Osteoblast (primary cell): ENCODE data around the gene IL22RA1. TPM values are rescaled to one million over a fixed set of nuclear protein-coding genes. Genes with fewer than 3 reads are reported as not detected.

Source experiments
- DNase-seq: peaks from one replicate; pipeline ENCODE4 v3.0.0; 2011; ENCODE audit warnings: low spot score, mixed read lengths; ENCODE audit not compliant: insufficient read length; ENCODE audit errors: missing footprints
- H2AFZ ChIP-seq: 2 replicates; pipeline ENCODE4 v1.6.0; 2011; ENCODE audit warnings: mild to moderate bottlenecking, low read length
- H3K27ac ChIP-seq: 2 replicates; pipeline ENCODE4 v1.5.1; 2011; ENCODE audit warnings: mild to moderate bottlenecking, low read depth, low read length, moderate library complexity
- H3K27me3 ChIP-seq: 2 replicates; pipeline ENCODE4 v1.6.0; 2012; ENCODE audit warnings: mild to moderate bottlenecking, control low read depth, inconsistent platforms, low read length, moderate library complexity; ENCODE audit not compliant: insufficient read depth
- H3K36me3 ChIP-seq: 2 replicates; pipeline ENCODE4 v1.5.1; 2011; ENCODE audit warnings: mild to moderate bottlenecking, low read length, control low read depth, moderate library complexity; ENCODE audit not compliant: insufficient read depth
- H3K4me1 ChIP-seq: 2 replicates; pipeline ENCODE4 v1.5.1; 2011; ENCODE audit warnings: mild to moderate bottlenecking, low read length, control low read depth, moderate library complexity; ENCODE audit not compliant: insufficient read depth
- H3K4me2 ChIP-seq: 2 replicates; pipeline ENCODE4 v1.6.0; 2011; ENCODE audit warnings: mild to moderate bottlenecking, low read length; ENCODE audit not compliant: insufficient read depth
- H3K4me3 ChIP-seq: fragments of 200-600 bp; sonication (generic); 3 replicates; pipeline ENCODE4 v1.5.1; 2012; ENCODE audit warnings: mild to moderate bottlenecking, low read length, inconsistent platforms; ENCODE audit not compliant: insufficient read depth
- H3K79me2 ChIP-seq: 2 replicates; pipeline ENCODE4 v1.6.0; 2012; ENCODE audit warnings: mild to moderate bottlenecking, low read length, control low read depth, inconsistent platforms; ENCODE audit not compliant: insufficient read depth
- H3K9me3 ChIP-seq: 2 replicates; pipeline ENCODE4 v1.5.1; 2011; ENCODE audit warnings: low read depth, low read length, control low read depth
- H4K20me1 ChIP-seq: 2 replicates; pipeline ENCODE4 v1.6.0; 2012; ENCODE audit warnings: mild to moderate bottlenecking, low read length, control low read depth; ENCODE audit not compliant: insufficient read depth
- total RNA-seq: library from RNA; depleted of rRNA; stranded (reverse); fragments of >200 nt; gene quantifications from 2 replicates; pipeline ENCODE4 v1.2.3, GENCODE V29; 2012
- TF ChIP-seq, protein P1 (sequence below): IDR thresholded peaks from 2 replicates; pipeline ENCODE4 v1.5.1; 2011; ENCODE audit warnings: mild to moderate bottlenecking, low read depth, low read length, moderate library complexity; ENCODE audit errors: extremely low read depth

The IL22RA1 gene
- total RNA-seq, 1 donor, result under 0.01 TPM

GRCh38 chr1:24097663-24098062 lies 45.3 kb downstream of the IL22RA1 start:
- H3K9me3 ChIP-seq, result no peaks in the 10 kb centered on the region
- TF ChIP-seq, protein P1, sequence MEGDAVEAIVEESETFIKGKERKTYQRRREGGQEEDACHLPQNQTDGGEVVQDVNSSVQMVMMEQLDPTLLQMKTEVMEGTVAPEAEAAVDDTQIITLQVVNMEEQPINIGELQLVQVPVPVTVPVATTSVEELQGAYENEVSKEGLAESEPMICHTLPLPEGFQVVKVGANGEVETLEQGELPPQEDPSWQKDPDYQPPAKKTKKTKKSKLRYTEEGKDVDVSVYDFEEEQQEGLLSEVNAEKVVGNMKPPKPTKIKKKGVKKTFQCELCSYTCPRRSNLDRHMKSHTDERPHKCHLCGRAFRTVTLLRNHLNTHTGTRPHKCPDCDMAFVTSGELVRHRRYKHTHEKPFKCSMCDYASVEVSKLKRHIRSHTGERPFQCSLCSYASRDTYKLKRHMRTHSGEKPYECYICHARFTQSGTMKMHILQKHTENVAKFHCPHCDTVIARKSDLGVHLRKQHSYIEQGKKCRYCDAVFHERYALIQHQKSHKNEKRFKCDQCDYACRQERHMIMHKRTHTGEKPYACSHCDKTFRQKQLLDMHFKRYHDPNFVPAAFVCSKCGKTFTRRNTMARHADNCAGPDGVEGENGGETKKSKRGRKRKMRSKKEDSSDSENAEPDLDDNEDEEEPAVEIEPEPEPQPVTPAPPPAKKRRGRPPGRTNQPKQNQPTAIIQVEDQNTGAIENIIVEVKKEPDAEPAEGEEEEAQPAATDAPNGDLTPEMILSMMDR, result no peak
- no peak overlapping the region for H3K4me2 ChIP-seq
- H3K4me3 ChIP-seq, result no peak overlapping the region
- H3K4me1 ChIP-seq, result no peaks in the 10 kb centered on the region
- no peaks in the 10 kb centered on the region for H3K79me2 ChIP-seq
- no peak for DNase-seq
- no peaks in the 10 kb centered on the region for H3K36me3 ChIP-seq
- peaks cover 15% of the 10 kb centered on the region for H3K27me3 ChIP-seq
- H3K27ac ChIP-seq, result no peak overlapping the region
- no peaks in the 10 kb centered on the region for H4K20me1 ChIP-seq
- no peak overlapping the region for H2AFZ ChIP-seq

- Histone ChIP-seq H4K20me1 (no peaks in the 10 kb centered on the region), H2AFZ (no peak overlapping the region), H3K36me3 (no peaks in the 10 kb centered on the region), H3K9me3 (no peaks in the 10 kb centered on the region), H3K27ac (no peak overlapping the region), H3K4me2 (no peak overlapping the region), H3K27me3 (peaks cover 15% of the 10 kb centered on the region), H3K79me2 (no peaks in the 10 kb centered on the region), H3K4me1 (no peaks in the 10 kb centered on the region), H3K4me3 (no peak overlapping the region)
- DNase-seq, result no peak
- TF ChIP-seq, protein P1, result no peak
Observed at GRCh38 chr1:24096739-24097103, 46.2 kb downstream of the IL22RA1 start.

DNA sequence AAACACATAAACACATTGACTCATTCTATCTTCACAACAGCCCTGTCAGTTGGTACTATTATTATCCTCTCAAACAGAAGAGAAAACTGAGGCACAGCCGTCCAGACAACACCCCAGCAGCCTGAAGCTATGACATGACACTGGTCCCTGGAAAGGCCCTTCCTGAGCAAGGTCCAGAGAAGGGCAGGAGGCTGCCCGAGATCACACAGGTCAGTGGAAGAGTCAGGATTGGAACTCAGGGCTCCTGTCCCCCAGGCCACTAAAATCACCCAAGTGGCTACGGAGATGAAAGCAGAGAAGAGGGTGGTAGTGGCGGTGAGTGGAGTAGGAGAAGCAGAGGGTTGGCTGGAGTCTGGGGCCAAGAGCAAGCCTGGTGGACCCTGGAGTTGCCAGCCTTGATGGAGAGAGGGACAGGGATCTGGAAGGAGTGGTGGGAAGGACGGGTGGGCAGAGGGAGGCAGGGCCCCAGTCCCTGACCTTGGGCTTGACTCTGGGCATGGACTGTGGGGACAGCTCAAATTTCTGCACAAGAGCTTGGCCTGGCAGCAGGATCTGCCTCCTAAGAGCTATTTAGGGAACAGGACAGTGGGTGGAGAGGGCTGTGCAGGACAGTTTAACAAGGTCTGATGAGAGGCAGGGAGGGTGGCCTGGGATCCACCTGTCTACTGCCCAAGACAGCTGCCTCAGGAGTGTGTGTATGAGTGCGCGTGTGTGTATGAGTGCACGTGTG lies 46.8 kb downstream of the IL22RA1 start:
- H3K79me2 ChIP-seq, result no peaks in the 10 kb centered on the region
- H4K20me1 ChIP-seq, result no peaks in the 10 kb centered on the region
- DNase-seq, result peak; percentile 77
- TF ChIP-seq, protein P1, result no peak
- H2AFZ ChIP-seq, result no peak overlapping the region
- H3K27me3 ChIP-seq, result peaks cover 15% of the 10 kb centered on the region
- no peak overlapping the region for H3K4me3 ChIP-seq
- no peaks in the 10 kb centered on the region for H3K36me3 ChIP-seq
- no peak overlapping the region for H3K4me2 ChIP-seq
- no peak overlapping the region for H3K27ac ChIP-seq
- H3K9me3 ChIP-seq, result no peaks in the 10 kb centered on the region
- no peaks in the 10 kb centered on the region for H3K4me1 ChIP-seq

DNA sequence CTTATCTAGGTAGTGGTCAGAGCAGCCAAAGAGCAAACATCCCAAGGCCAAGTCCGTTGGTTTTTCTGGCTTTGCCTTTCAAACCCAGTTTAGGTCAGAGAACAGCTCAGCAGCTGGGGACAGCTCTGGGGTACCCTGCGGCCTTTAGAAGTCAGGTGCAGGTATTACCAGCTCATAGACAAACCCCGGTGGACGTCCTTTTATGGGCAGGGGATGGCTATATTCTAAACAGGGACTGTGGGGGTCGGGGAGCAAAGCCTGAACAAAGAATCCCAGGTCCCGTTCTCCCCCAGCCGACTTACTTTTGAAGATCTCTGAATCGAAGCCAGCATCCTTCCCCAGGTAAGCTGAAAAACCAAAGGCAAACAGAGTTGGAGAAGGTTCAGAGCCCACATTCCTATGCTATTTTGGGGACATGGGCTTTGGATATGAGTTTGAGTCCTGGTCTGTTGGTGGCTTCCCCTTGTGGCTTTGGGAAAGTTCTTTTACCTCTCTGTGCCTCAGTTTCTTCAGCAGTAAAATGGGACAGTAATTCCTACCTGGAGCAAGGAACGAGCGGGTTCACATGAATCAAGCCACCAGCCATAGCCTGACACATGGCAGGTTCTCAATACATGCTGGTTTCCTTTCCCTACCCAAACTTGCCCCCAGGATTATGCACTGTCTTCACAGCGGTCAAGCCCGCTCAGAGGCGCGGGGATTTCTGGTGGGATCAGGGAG lies 47.6 kb downstream of the IL22RA1 start:
- DNase-seq, result no peak

More for the DNA sequence above, 47.6 kb downstream of the IL22RA1 start:
- no peaks in the 10 kb centered on the region for H3K79me2 ChIP-seq
- no peaks in the 10 kb centered on the region for H4K20me1 ChIP-seq
- H3K4me3 ChIP-seq, result no peak overlapping the region
- no peaks in the 10 kb centered on the region for H3K9me3 ChIP-seq
- no peaks in the 10 kb centered on the region for H3K36me3 ChIP-seq
- H3K27me3 ChIP-seq, result peaks cover 15% of the 10 kb centered on the region
- no peak overlapping the region for H2AFZ ChIP-seq
- H3K4me1 ChIP-seq, result no peaks in the 10 kb centered on the region
- TF ChIP-seq, protein P1, result no peak
- no peak overlapping the region for H3K27ac ChIP-seq
- H3K4me2 ChIP-seq, result no peak overlapping the region
